BLaER1 treated with 17β-estradiol and CSF1 and Interleukin-3, amounts not matched to agents 10 nM and 100 nM (cell line): ENCODE measurements around the gene IFT88.

Experiments used
- H3K27ac ChIP-seq, 11 experiments: shearing (Covaris generic); formaldehyde crosslinking; 2 replicates each; pipeline ENCODE4 v1.8.1; 2022
- H3K27me3 ChIP-seq, 11 experiments: shearing (Covaris generic); formaldehyde crosslinking; 2 replicates each; pipeline ENCODE4 v1.8.1; 2022
- H3K36me3 ChIP-seq, 11 experiments: shearing (Covaris generic); formaldehyde crosslinking; 2 replicates each; pipeline ENCODE4 v1.8.1; 2022
- H3K4me1 ChIP-seq, 10 experiments: shearing (Covaris generic); formaldehyde crosslinking; 2 replicates each; pipeline ENCODE4 v1.8.1; 2022
- H3K4me2 ChIP-seq, 11 experiments: shearing (Covaris generic); formaldehyde crosslinking; 2 replicates each; pipeline ENCODE4 v1.8.1; 2022
- H3K4me3 ChIP-seq, 10 experiments: shearing (Covaris generic); formaldehyde crosslinking; 2 replicates each; pipeline ENCODE4 v1.8.1; 2022
- H3K9ac ChIP-seq, 11 experiments: shearing (Covaris generic); formaldehyde crosslinking; 2 replicates each; pipeline ENCODE4 v1.8.1; 2022
- H3K9me3 ChIP-seq, 11 experiments: shearing (Covaris generic); formaldehyde crosslinking; replicated peaks in 1 of 11; 2 replicates each; pipeline ENCODE4 v1.8.1; 2022
- H4K20me1 ChIP-seq, 11 experiments: shearing (Covaris generic); formaldehyde crosslinking; 2 replicates each; pipeline ENCODE4 v1.8.1; 2022
- Cebpa-rat ChIP-seq, 11 experiments: shearing (Covaris generic); IDR thresholded peaks; 2 replicates each; pipeline ENCODE4 v1.8.1; 2022

Gene IFT88

GRCh38 chr13:20717581-20718542, 150.9 kb downstream of the IFT88 start:
- Histone ChIP-seq H3K27ac (no peak overlapping the region), H3K27me3 (no peaks in the 10 kb centered on the region), H3K4me2 (no peak overlapping the region), H3K36me3 (no peaks in the 10 kb centered on the region), H3K9me3 (no peaks in the 10 kb centered on the region), H4K20me1 (peaks cover 0 to 7% (median 0%) of the 10 kb centered on the region in 11 experiments; a peak in 1 of 22 replicates), H3K4me3 (no peak overlapping the region), H3K4me1 (peaks cover 0 to 11% (median 0%) of the 10 kb centered on the region in 10 experiments; a peak in 6 of 20 replicates), H3K9ac (no peak overlapping the region)
- TF ChIP-seq Cebpa-rat (IDR thresholded peaks at IDR 0.05) = no peak

GRCh38 chr13:20718958-20719566, 152.1 kb downstream of the IFT88 start:
- Histone ChIP-seq H3K9ac (no peak overlapping the region), H3K9me3 (no peaks in the 10 kb centered on the region), H3K27ac (no peak overlapping the region), H3K27me3 (no peaks in the 10 kb centered on the region), H3K4me2 (no peak overlapping the region), H3K4me1 (peaks cover 0 to 7% (median 0%) of the 10 kb centered on the region in 10 experiments; a peak in 5 of 20 replicates), H3K4me3 (no peak overlapping the region), H3K36me3 (no peaks in the 10 kb centered on the region), H4K20me1 (peaks cover 0 to 7% (median 0%) of the 10 kb centered on the region in 11 experiments; a peak in 1 of 22 replicates)
- TF ChIP-seq Cebpa-rat (IDR thresholded peaks at IDR 0.05) = no peak

GRCh38 chr13:20719783-20720182, 152.8 kb downstream of the IFT88 start:
- Histone ChIP-seq H3K27me3 (no peaks in the 10 kb centered on the region), H3K36me3 (no peaks in the 10 kb centered on the region)

DNA sequence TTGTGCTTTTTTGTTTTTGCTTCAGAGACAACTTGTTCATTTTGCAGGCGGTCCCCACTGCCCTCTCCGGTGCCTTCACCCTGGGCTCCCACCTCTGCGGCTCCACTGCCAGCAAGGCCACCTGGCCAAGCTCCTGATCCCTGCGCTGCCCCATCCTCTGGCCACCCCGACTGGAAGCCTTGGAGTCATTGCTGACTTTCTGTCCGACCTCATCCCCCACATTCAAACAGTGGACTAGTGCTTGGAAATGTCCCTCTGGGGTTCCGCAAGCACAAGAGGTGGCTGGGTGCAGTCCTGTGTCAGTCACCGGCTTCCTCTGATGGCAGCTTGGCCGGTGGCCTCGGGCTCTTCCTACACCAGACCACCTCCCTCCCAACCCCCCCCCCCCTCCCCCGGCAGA, 153.5 kb downstream of the IFT88 start:
- Histone ChIP-seq H4K20me1 (peaks cover 0 to 7% (median 0%) of the 10 kb centered on the region in 11 experiments; a peak in 1 of 22 replicates), H3K36me3 (no peaks in the 10 kb centered on the region), H3K9ac (no peak overlapping the region), H3K27me3 (no peaks in the 10 kb centered on the region), H3K4me2 (no peak overlapping the region), H3K4me3 (no peak overlapping the region), H3K27ac (no peak overlapping the region), H3K9me3 (no peaks in the 10 kb centered on the region), H3K4me1 (peaks cover 0 to 7% (median 0%) of the 10 kb centered on the region in 10 experiments; a peak in 3 of 20 replicates)
- TF ChIP-seq Cebpa-rat (IDR thresholded peaks at IDR 0.05) = no peak

More at GRCh38 chr13:20719783-20720182, 152.8 kb downstream of the IFT88 start:
- H3K4me3 ChIP-seq = no peak overlapping the region
- peaks cover 0 to 7% (median 0%) of the 10 kb centered on the region in 11 experiments; a peak in 1 of 22 replicates for H4K20me1 ChIP-seq
- H3K9me3 ChIP-seq = no peaks in the 10 kb centered on the region
- peaks cover 0 to 7% (median 0%) of the 10 kb centered on the region in 10 experiments; a peak in 3 of 20 replicates for H3K4me1 ChIP-seq
- H3K9ac ChIP-seq = no peak overlapping the region
- no peak overlapping the region for H3K27ac ChIP-seq
- no peak for TF ChIP-seq Cebpa-rat (IDR thresholded peaks at IDR 0.05)
- no peak overlapping the region for H3K4me2 ChIP-seq

- TF ChIP-seq Cebpa-rat (IDR thresholded peaks at IDR 0.05) = no peak
- H4K20me1 ChIP-seq = peaks cover 0 to 7% (median 0%) of the 10 kb centered on the region in 11 experiments; a peak in 1 of 22 replicates
- H3K4me2 ChIP-seq = no peak overlapping the region
- H3K9ac ChIP-seq = no peak overlapping the region
- no peak overlapping the region for H3K4me3 ChIP-seq
- H3K9me3 ChIP-seq = no peaks in the 10 kb centered on the region
- H3K36me3 ChIP-seq = no peaks in the 10 kb centered on the region
- H3K27ac ChIP-seq = no peak overlapping the region
- H3K4me1 ChIP-seq = peaks cover 0 to 7% (median 0%) of the 10 kb centered on the region in 10 experiments; a peak in 3 of 20 replicates
- no peaks in the 10 kb centered on the region for H3K27me3 ChIP-seq
Measured at GRCh38 chr13:20721058-20721453, 154.1 kb downstream of the IFT88 start.

GRCh38 chr13:20721454-20722357, 154.7 kb downstream of the IFT88 start:
- Histone ChIP-seq H3K27ac (no peak overlapping the region), H4K20me1 (peaks cover 0 to 7% (median 0%) of the 10 kb centered on the region in 11 experiments; a peak in 1 of 22 replicates), H3K36me3 (no peaks in the 10 kb centered on the region), H3K4me1 (peaks cover 0 to 7% (median 0%) of the 10 kb centered on the region in 10 experiments; a peak in 3 of 20 replicates), H3K27me3 (no peaks in the 10 kb centered on the region), H3K9ac (no peak overlapping the region), H3K9me3 (no peaks in the 10 kb centered on the region), H3K4me2 (0 out of 22 replicates have a peak overlapping the region, but pooled peaks of 2 of the 11 experiments have one; percentile 17 to 20), H3K4me3 (no peak overlapping the region)
- no peak for TF ChIP-seq Cebpa-rat (IDR thresholded peaks at IDR 0.05)

GRCh38 chr13:20727856-20728255, 160.9 kb downstream of the IFT88 start:
- Histone ChIP-seq H3K4me1 (peaks cover 0 to 5% (median 0%) of the 10 kb centered on the region in 10 experiments; a peak in 2 of 20 replicates), H3K9me3 (no peaks in the 10 kb centered on the region; a peak in 2 of 22 replicates), H4K20me1 (no peaks in the 10 kb centered on the region), H3K4me3 (no peak overlapping the region), H3K4me2 (no peak overlapping the region), H3K27me3 (no peaks in the 10 kb centered on the region), H3K9ac (no peak overlapping the region), H3K27ac (no peak overlapping the region), H3K36me3 (peaks cover 9 to 38% (median 22%) of the 10 kb centered on the region in 11 experiments; a peak in 19 of 22 replicates)
- no peak for TF ChIP-seq Cebpa-rat (IDR thresholded peaks at IDR 0.05)

DNA sequence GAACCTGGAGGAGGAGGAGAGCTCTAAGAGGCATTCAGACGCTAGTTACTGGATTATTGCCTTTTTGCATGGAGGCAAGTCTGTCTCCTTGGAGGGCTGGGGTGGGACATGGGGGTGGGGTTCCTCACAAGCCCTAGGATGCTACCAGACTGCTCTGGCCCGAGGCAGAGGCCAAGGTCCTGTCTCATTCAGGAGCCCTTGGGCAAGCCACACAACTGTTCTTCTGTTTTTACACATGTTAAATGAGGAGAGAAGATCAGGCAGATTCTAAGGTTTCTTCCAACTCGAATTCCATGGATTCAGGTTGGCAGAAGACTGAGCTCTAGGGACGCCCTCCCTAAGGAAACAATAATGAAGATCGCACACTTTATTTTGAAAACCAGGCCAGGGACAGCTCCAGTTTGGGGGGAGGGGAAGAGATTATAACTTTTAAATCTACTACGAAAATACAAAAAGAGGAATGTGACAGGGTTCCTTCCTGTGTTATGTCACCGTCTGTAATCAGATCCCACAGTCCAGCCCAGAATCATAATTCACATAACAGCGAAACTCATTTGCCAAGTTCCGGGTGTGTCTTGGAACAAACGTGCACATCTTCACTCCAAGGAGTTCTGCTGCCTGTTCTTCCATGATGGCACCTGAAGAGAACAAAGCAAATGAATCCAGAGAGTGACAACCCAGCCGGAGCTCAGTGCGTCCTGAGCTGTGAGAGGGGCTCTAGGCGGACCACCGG, 161.8 kb downstream of the IFT88 start:
- Histone ChIP-seq H3K27me3 (no peaks in the 10 kb centered on the region), H3K4me3 (no peak overlapping the region), H3K4me2 (no peak overlapping the region; a peak in 1 of 22 replicates), H3K4me1 (peaks cover 0 to 5% (median 0%) of the 10 kb centered on the region in 10 experiments; a peak in 2 of 20 replicates), H4K20me1 (no peaks in the 10 kb centered on the region), H3K27ac (no peak overlapping the region), H3K9me3 (no peaks in the 10 kb centered on the region; a peak in 2 of 22 replicates), H3K9ac (no peak overlapping the region), H3K36me3 (peaks cover 9 to 40% (median 22%) of the 10 kb centered on the region in 11 experiments; a peak in 19 of 22 replicates)
- TF ChIP-seq Cebpa-rat (IDR thresholded peaks at IDR 0.05) = no peak
